ENCODE results near the gene MOB3C. TPM values are rescaled to one million over a fixed set of nuclear protein-coding genes. Genes with fewer than 3 reads are reported as not detected.
A peak's percentile ranks its signal among the peaks of the same experiment; 100 is the strongest.

The MOB3C gene
- polyA plus RNA-seq, 3 donors, result 5.3 to 18.1 (median 6.1) TPM

DNA sequence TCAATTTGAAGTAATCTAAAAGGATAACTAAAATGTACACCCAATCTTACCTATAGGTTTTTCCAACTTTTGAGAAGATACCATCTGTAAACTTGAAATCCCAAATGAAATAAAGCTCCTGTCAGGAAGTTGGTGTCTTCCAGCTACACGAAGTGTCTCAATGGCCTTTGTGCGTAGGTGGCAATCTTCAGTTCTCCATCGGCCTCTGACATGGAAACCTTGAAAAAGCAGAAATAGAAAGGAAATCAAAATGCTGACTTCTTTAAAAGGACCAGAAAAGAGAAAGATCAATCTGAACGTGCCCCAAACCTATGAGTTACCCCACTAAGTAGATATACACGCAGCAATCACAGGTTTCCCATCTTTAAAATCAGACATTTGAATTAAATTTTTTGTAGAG lies 22.5 kb downstream of the MOB3C start:
- Histone ChIP-seq H3K4me1 (ENCODE audit: control insufficient read depth in 1 of 2, insufficient read depth in 2 of 2, low read length in 2 of 2) (peaks cover 43 to 50% of the 10 kb centered on the region in 2 donors), H3K27me3 (ENCODE audit: control insufficient read depth in 2 of 2, insufficient read depth in 2 of 2, low read length in 2 of 2) (no peaks in the 10 kb centered on the region), H3K4me2 (replicated peaks; ENCODE audit: extremely low read depth, low read length, poor library complexity, severe bottlenecking) (peak overlapping the region; percentile 56), H3K9me3 (replicated peaks in 1 of 2; ENCODE audit: control insufficient read depth in 1 of 2, insufficient read depth in 1 of 2, low read length in 2 of 2) (no peaks in the 10 kb centered on the region), H3K27ac (ENCODE audit: low read depth in 1 of 2, low read length in 2 of 2) (peak overlapping the region; percentile 82 to 92), H3K79me2 (ENCODE audit: insufficient read depth, low read length) (peaks cover 56% of the 10 kb centered on the region), H4K20me1 (ENCODE audit: insufficient read depth, low read length) (peaks cover 20% of the 10 kb centered on the region), H3K36me3 (replicated peaks in 1 of 2; ENCODE audit: control insufficient read depth in 1 of 2, insufficient read depth in 2 of 2, low read length in 2 of 2) (peaks cover 38 to 52% of the 10 kb centered on the region in 2 donors), H3K9ac (ENCODE audit: insufficient read depth, low read length, poor library complexity, severe bottlenecking) (peak overlapping the region; percentile 42), H3K4me3 (replicated peaks in 1 of 3; ENCODE audit: low read depth in 2 of 3, low read length in 3 of 3) (peak overlapping the region in 1 of 3 experiments; percentile 53), H2AFZ (ENCODE audit: insufficient read depth, low read depth, low read length, poor library complexity, severe bottlenecking) (no peak overlapping the region)
- H3K4me1 Mint-ChIP-seq, result peaks cover 63% of the 10 kb centered on the region
- H3K4me3 Mint-ChIP-seq, result peak overlapping the region in 1 of 2 donors; percentile 66
- H3K27ac Mint-ChIP-seq, result peak overlapping the region; percentile 86 to 98 (median 95)
- intact Hi-C loops (cut with micrococcal nuclease), result loop anchor here in 1 of 2 donors (1.0 kb wide), 1 partner anchor 11 kb away; no protein-coding TSS in a partner anchor
- peak; percentile 30 to 56 (median 53) for DNase-seq
- TF ChIP-seq, protein P1, sequence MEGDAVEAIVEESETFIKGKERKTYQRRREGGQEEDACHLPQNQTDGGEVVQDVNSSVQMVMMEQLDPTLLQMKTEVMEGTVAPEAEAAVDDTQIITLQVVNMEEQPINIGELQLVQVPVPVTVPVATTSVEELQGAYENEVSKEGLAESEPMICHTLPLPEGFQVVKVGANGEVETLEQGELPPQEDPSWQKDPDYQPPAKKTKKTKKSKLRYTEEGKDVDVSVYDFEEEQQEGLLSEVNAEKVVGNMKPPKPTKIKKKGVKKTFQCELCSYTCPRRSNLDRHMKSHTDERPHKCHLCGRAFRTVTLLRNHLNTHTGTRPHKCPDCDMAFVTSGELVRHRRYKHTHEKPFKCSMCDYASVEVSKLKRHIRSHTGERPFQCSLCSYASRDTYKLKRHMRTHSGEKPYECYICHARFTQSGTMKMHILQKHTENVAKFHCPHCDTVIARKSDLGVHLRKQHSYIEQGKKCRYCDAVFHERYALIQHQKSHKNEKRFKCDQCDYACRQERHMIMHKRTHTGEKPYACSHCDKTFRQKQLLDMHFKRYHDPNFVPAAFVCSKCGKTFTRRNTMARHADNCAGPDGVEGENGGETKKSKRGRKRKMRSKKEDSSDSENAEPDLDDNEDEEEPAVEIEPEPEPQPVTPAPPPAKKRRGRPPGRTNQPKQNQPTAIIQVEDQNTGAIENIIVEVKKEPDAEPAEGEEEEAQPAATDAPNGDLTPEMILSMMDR (IDR thresholded peaks at IDR 0.05), result no peak
- peaks cover 0 to 5% (median 2%) of the 10 kb centered on the region in 7 donors for H3K9me3 Mint-ChIP-seq
- WGBS (ENCODE audit: insufficient coverage), result no CpG with 5 or more reads among the region's 5 CpGs
- H3K36me3 Mint-ChIP-seq, result peaks cover 63 to 69% of the 10 kb centered on the region in 2 donors
- peaks cover 0 to 3% (median 0%) of the 10 kb centered on the region in 3 donors for H3K27me3 Mint-ChIP-seq (ENCODE audit: low read depth in 3 of 3)

DNA sequence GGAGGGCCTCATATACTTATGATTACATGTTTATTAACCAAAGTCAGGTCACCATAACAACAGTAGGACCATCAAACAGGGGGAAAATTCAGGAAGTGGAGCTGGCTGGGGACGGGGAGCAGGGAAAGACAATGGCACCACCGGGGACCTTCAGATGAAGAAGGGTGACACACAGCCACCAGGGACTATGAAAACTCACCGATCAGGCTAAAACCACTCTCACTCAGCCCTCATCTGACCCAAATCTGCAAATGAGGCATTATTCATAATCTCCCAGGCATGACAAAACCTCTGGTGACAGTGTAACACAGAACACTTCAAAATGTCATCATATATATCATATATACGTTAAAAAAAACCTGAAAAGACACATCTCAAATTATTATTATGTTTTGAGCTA lies 23.8 kb downstream of the MOB3C start:
- no peaks in the 10 kb centered on the region for H3K27me3 ChIP-seq (ENCODE audit: control insufficient read depth in 2 of 2, insufficient read depth in 2 of 2, low read length in 2 of 2)
- peaks cover 47% of the 10 kb centered on the region for H3K79me2 ChIP-seq (ENCODE audit: insufficient read depth, low read length)
- no peak for DNase-seq
- intact Hi-C loops (cut with micrococcal nuclease), result no loop called here
- H3K27ac ChIP-seq (ENCODE audit: low read depth in 1 of 2, low read length in 2 of 2), result no peak overlapping the region
- H3K9ac ChIP-seq (ENCODE audit: insufficient read depth, low read length, poor library complexity, severe bottlenecking), result no peak overlapping the region
- no peaks in the 10 kb centered on the region for H3K9me3 ChIP-seq (replicated peaks in 1 of 2; ENCODE audit: control insufficient read depth in 1 of 2, insufficient read depth in 1 of 2, low read length in 2 of 2)
- H4K20me1 ChIP-seq (ENCODE audit: insufficient read depth, low read length), result peaks cover 8% of the 10 kb centered on the region
- peaks cover 41 to 47% of the 10 kb centered on the region in 2 donors for H3K4me1 ChIP-seq (ENCODE audit: control insufficient read depth in 1 of 2, insufficient read depth in 2 of 2, low read length in 2 of 2)
- Mint-ChIP-seq H3K4me1 (peaks cover 58% of the 10 kb centered on the region), H3K9me3 (peaks cover 0 to 5% (median 2%) of the 10 kb centered on the region in 7 donors), H3K27me3 (ENCODE audit: low read depth in 3 of 3) (peaks cover 0 to 3% (median 0%) of the 10 kb centered on the region in 3 donors), H3K4me3 (no peak overlapping the region), H3K36me3 (peaks cover 62 to 66% of the 10 kb centered on the region in 2 donors), H3K27ac (peak overlapping the region in 6 of 7 donors; percentile 19 to 95 (median 74))
- H3K4me2 ChIP-seq (replicated peaks; ENCODE audit: extremely low read depth, low read length, poor library complexity, severe bottlenecking), result no peak overlapping the region
- WGBS (ENCODE audit: insufficient coverage), result 100% methylated on average over 3 of the region's 4 CpGs
- H2AFZ ChIP-seq (ENCODE audit: insufficient read depth, low read depth, low read length, poor library complexity, severe bottlenecking), result no peak overlapping the region
- TF ChIP-seq, protein P1 (IDR thresholded peaks at IDR 0.05), result no peak
- no peak overlapping the region for H3K4me3 ChIP-seq (replicated peaks in 1 of 3; ENCODE audit: low read depth in 2 of 3, low read length in 3 of 3)
- H3K36me3 ChIP-seq (replicated peaks in 1 of 2; ENCODE audit: control insufficient read depth in 1 of 2, insufficient read depth in 2 of 2, low read length in 2 of 2), result peaks cover 42 to 52% of the 10 kb centered on the region in 2 donors
